ENCODE data around the gene BPTF. TPM values are rescaled to one million over a fixed set of nuclear protein-coding genes. Genes with fewer than 3 reads are reported as not detected.
"Not testable (repeated sequence)": the region's sequence is repeated elsewhere in the genome, so short reads cannot be mapped to it uniquely, and the experiment has no call there.

BPTF gene
- total and polyA plus RNA-seq, 2 experiments from 2014 or later = 38.1 to 46.3 TPM

DNA sequence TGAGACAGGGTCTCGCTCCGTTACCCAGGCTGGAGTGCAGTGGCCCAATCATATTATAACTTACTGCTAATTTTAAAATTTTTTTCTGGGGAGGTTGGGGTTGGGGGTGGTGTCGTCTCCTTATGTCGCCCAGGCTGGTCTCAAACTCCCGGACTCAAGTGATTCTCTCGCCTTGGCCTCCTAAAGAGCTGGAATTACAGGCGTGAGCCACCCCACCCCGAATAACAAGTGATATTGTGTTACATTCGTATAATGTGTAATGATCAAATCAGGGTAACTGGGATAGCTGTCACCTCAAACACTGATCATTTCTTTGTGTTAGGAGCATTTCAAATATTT lies 194.0 kb downstream of the BPTF start:
- WGBS (ENCODE audit: low lambda C conversion rate, missing lambda C conversion rate) = 83% methylated on average over 9 of the region's 9 CpGs
- no peaks in the 10 kb centered on the region for H3K27me3 ChIP-seq
- no peaks in the 10 kb centered on the region for H3K9me2 ChIP-seq (replicated peaks; ENCODE audit: insufficient read depth)
- TF ChIP-seq EZH2phosphoT487 (IDR thresholded peaks at IDR 0.05; ENCODE audit: low read depth, severe bottlenecking, unreplicated experiment) (no peak), EZH2 (IDR thresholded peaks at IDR 0.05; ENCODE audit: borderline replicate concordance) (no peak)
- TF ChIP-seq, protein P1, sequence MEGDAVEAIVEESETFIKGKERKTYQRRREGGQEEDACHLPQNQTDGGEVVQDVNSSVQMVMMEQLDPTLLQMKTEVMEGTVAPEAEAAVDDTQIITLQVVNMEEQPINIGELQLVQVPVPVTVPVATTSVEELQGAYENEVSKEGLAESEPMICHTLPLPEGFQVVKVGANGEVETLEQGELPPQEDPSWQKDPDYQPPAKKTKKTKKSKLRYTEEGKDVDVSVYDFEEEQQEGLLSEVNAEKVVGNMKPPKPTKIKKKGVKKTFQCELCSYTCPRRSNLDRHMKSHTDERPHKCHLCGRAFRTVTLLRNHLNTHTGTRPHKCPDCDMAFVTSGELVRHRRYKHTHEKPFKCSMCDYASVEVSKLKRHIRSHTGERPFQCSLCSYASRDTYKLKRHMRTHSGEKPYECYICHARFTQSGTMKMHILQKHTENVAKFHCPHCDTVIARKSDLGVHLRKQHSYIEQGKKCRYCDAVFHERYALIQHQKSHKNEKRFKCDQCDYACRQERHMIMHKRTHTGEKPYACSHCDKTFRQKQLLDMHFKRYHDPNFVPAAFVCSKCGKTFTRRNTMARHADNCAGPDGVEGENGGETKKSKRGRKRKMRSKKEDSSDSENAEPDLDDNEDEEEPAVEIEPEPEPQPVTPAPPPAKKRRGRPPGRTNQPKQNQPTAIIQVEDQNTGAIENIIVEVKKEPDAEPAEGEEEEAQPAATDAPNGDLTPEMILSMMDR (IDR thresholded peaks at IDR 0.05; ENCODE audit: poor library complexity) = no peak
- no peak overlapping the region for H2AFZ ChIP-seq
- H3K9me3 ChIP-seq (ENCODE audit: low read depth) = no peaks in the 10 kb centered on the region
- peak overlapping the region; percentile 67 for H3K4me2 ChIP-seq
- DNase-seq (ENCODE audit: low spot score) = no peak
- no peak overlapping the region for H3K4me3 ChIP-seq
- peak overlapping the region; percentile 2 for H3K27ac ChIP-seq
- H3K79me2 ChIP-seq = no peaks in the 10 kb centered on the region
- H3K36me3 ChIP-seq (replicated peaks; ENCODE audit: insufficient read depth, low read depth) = no peaks in the 10 kb centered on the region
- peaks cover 3% of the 10 kb centered on the region for H3K4me1 ChIP-seq (ENCODE audit: insufficient read depth)
- no peaks in the 10 kb centered on the region for H4K20me1 ChIP-seq (ENCODE audit: insufficient read depth, poor library complexity, severe bottlenecking)

DNA sequence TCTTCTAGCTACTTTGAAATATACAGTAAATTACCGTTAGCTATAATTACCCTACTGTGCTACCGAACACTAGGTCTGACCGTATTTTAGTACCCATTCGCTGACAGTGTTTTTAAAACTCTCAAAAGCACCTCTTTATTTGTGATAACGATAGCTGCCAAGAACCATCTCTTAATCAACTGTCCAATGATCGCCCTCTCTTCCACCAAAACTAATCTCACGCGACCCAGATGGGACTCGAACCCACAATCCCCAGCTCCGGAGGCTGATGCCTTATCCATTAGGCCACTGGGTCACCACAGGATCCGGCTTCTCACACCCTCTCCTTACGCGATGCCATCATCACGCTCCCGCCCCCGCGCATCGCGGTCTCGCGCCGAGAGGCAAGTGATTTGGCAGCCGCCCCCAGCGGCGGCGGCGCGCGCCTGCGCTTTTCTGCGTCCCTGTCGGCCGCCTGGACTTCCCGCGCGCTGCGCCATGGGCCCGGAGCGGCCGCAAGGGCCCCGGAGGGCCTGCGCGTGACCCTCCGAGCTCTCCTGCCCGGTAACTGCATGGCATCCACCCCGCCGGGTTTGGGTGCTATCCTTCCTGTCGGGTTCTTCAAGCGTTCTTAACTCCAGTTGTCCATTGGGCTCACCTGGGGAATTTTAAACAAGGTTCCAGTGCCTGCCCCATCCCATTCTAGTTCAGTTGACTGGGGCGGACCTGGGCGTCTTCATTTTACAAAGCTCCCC lies 194.5 kb downstream of the BPTF start:
- H3K79me2 ChIP-seq = no peaks in the 10 kb centered on the region
- H3K27me3 ChIP-seq = no peaks in the 10 kb centered on the region
- no peaks in the 10 kb centered on the region for H3K9me3 ChIP-seq (ENCODE audit: low read depth)
- H4K20me1 ChIP-seq (ENCODE audit: insufficient read depth, poor library complexity, severe bottlenecking) = no peaks in the 10 kb centered on the region
- peaks cover 3% of the 10 kb centered on the region for H3K4me1 ChIP-seq (ENCODE audit: insufficient read depth)
- H3K27ac ChIP-seq = peak overlapping the region; percentile 70
- peak; percentile 97 for DNase-seq (ENCODE audit: low spot score)
- peak overlapping the region; percentile 67 for H2AFZ ChIP-seq
- no peak for TF ChIP-seq EZH2phosphoT487 (IDR thresholded peaks at IDR 0.05; ENCODE audit: low read depth, severe bottlenecking, unreplicated experiment)
- TF ChIP-seq, protein P1 (IDR thresholded peaks at IDR 0.05; ENCODE audit: poor library complexity) = no peak
- no peak for TF ChIP-seq EZH2 (IDR thresholded peaks at IDR 0.05; ENCODE audit: borderline replicate concordance)
- no peaks in the 10 kb centered on the region for H3K36me3 ChIP-seq (replicated peaks; ENCODE audit: insufficient read depth, low read depth)
- WGBS (ENCODE audit: low lambda C conversion rate, missing lambda C conversion rate) = under 1% methylated on average over 47 of the region's 51 CpGs
- H3K9me2 ChIP-seq (replicated peaks; ENCODE audit: insufficient read depth) = no peaks in the 10 kb centered on the region
- H3K4me3 ChIP-seq = peak overlapping the region; percentile 23
- H3K4me2 ChIP-seq = peak overlapping the region; percentile 79

DNA sequence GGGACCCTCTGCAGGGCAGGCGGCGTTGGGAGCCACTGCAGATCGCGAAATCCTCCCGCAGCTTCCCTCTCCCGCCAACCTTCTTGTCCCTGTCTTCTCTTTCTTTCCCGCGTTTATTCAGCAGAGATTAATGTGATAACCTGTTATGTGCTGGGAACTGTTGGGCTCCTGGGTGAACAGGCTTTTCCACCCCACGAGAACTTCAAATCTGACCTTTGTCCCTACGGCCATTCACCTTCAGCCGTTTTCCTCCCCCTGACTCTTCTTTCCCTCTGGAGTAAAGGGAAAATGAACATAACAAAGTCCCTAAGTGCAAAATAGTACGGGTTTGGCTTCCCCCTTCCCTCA lies 195.1 kb downstream of the BPTF start:
- H3K79me2 ChIP-seq = no peaks in the 10 kb centered on the region
- H3K9me2 ChIP-seq (replicated peaks; ENCODE audit: insufficient read depth) = no peaks in the 10 kb centered on the region
- WGBS (ENCODE audit: low lambda C conversion rate, missing lambda C conversion rate) = 4% methylated on average over 12 of the region's 12 CpGs
- H3K36me3 ChIP-seq (replicated peaks; ENCODE audit: insufficient read depth, low read depth) = no peaks in the 10 kb centered on the region
- H3K4me3 ChIP-seq = peak overlapping the region; percentile 23
- peak overlapping the region; percentile 70 for H3K27ac ChIP-seq
- peak overlapping the region; percentile 79 for H3K4me2 ChIP-seq
- TF ChIP-seq EZH2 (IDR thresholded peaks at IDR 0.05; ENCODE audit: borderline replicate concordance) (no peak), EZH2phosphoT487 (IDR thresholded peaks at IDR 0.05; ENCODE audit: low read depth, severe bottlenecking, unreplicated experiment) (no peak)
- no peaks in the 10 kb centered on the region for H4K20me1 ChIP-seq (ENCODE audit: insufficient read depth, poor library complexity, severe bottlenecking)
- peak overlapping the region; percentile 67 for H2AFZ ChIP-seq
- H3K4me1 ChIP-seq (ENCODE audit: insufficient read depth) = peaks cover 3% of the 10 kb centered on the region
- no peaks in the 10 kb centered on the region for H3K27me3 ChIP-seq
- no peaks in the 10 kb centered on the region for H3K9me3 ChIP-seq (ENCODE audit: low read depth)
- DNase-seq (ENCODE audit: low spot score) = no peak

DNA sequence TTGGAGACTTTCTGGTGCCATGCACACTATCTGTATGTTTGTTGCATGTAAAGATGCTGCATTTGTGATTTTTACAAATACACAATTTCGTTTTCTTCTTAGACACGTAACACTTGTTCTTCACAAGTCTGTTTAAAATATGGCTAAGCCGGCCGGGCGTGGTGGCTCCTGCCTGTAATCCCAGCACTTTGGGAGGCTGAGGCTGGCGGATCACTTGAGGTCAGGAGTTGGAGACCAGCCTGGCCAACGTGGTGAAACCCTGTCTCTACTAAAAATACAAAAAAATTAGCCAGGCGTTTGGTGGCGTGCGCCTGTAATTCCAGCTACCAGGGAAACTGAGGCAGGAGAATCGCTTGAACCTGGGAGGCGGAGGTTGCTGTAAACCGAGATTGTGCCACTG lies 195.5 kb downstream of the BPTF start:
- 76% methylated on average over 13 of the region's 13 CpGs for WGBS (ENCODE audit: low lambda C conversion rate, missing lambda C conversion rate)

More for the DNA sequence above, 195.5 kb downstream of the BPTF start:
- Histone ChIP-seq H3K4me3 (peak overlapping the region; percentile 23), H3K27ac (peak overlapping the region; percentile 70), H2AFZ (peak overlapping the region; percentile 67), H3K4me2 (peak overlapping the region; percentile 79)
- not testable (repeated sequence) for H3K9me3 ChIP-seq (ENCODE audit: low read depth); H3K9me2 ChIP-seq (replicated peaks; ENCODE audit: insufficient read depth); H3K4me1 ChIP-seq (ENCODE audit: insufficient read depth); H4K20me1 ChIP-seq (ENCODE audit: insufficient read depth, poor library complexity, severe bottlenecking); DNase-seq (ENCODE audit: low spot score); H3K27me3 ChIP-seq; H3K36me3 ChIP-seq (replicated peaks; ENCODE audit: insufficient read depth, low read depth); H3K79me2 ChIP-seq
